T-helper 9 cell (primary cell): Measurements from ENCODE around the gene SLC7A7.
A peak's percentile ranks its signal among the peaks of the same experiment; 100 is the strongest.
"Not testable (repeated sequence)": the region's sequence is repeated elsewhere in the genome, so short reads cannot be mapped to it uniquely, and the experiment has no call there.

Source experiments
- DNase-seq: peaks from one replicate; pipeline ENCODE4 v3.0.0-alpha.2; 2020
- total RNA-seq, 2 donors: gene quantifications; one replicate each; lab custom pipeline; 2026; lab: John Stamatoyannopoulos, UW

SLC7A7 gene
- 0 to 0.24 reads per million in 2 donors for total RNA-seq

GRCh38 chr14:22814941-22815713 is at the start of gene SLC7A7:
Gene SLC7A7 (minus strand): TSS chr14:22815435. CDS start chr14:22813398, 2,037 bp downstream.
- no peak for DNase-seq

- DNase-seq, result no peak
Observed at GRCh38 chr14:22864979-22865378, 49.7 kb upstream of the SLC7A7 start.

- DNase-seq, result no peak
Observed at GRCh38 chr14:22861651-22862050, 46.4 kb upstream of the SLC7A7 start.

- DNase-seq, result not testable (repeated sequence)
Observed at GRCh38 chr14:22860377-22860776, 45.1 kb upstream of the SLC7A7 start.

- DNase-seq, result no peak
Observed at GRCh38 chr14:22856428-22856827, 41.2 kb upstream of the SLC7A7 start.

GRCh38 chr14:22854963-22855724 is 39.9 kb upstream of the SLC7A7 start:
- no peak for DNase-seq

- not testable (repeated sequence) for DNase-seq
Observed at GRCh38 chr14:22854296-22854695, 39.1 kb upstream of the SLC7A7 start.

GRCh38 chr14:22852940-22853767 is 37.9 kb upstream of the SLC7A7 start:
- peak; percentile 95 for DNase-seq

- DNase-seq, result no peak
Observed at GRCh38 chr14:22852599-22852939, 37.3 kb upstream of the SLC7A7 start.

GRCh38 chr14:22852178-22852577 is 36.9 kb upstream of the SLC7A7 start:
- not testable (repeated sequence) for DNase-seq

- no peak for DNase-seq
Observed at GRCh38 chr14:22850944-22851764, 35.9 kb upstream of the SLC7A7 start.

GRCh38 chr14:22849212-22849819 is 34.1 kb upstream of the SLC7A7 start:
- DNase-seq, result no peak

GRCh38 chr14:22848351-22849164 is 33.3 kb upstream of the SLC7A7 start:
- no peak for DNase-seq

GRCh38 chr14:22847661-22848341 is 32.6 kb upstream of the SLC7A7 start:
- no peak for DNase-seq

GRCh38 chr14:22846811-22847307 is 31.6 kb upstream of the SLC7A7 start:
- no peak for DNase-seq

- no peak for DNase-seq
Observed at GRCh38 chr14:22845821-22846625, 30.8 kb upstream of the SLC7A7 start.

- DNase-seq, result no peak
Observed at GRCh38 chr14:22845103-22845394, 29.8 kb upstream of the SLC7A7 start.

- no peak for DNase-seq
Observed at GRCh38 chr14:22844221-22845102, 29.2 kb upstream of the SLC7A7 start.
